GM15510 (cell line): ENCODE results near the gene MYH11.
A peak's percentile ranks its signal among the peaks of the same experiment; 100 is the strongest.

Source experiments
- POLR2A ChIP-seq: IDR thresholded peaks from 3 replicates; pipeline ENCODE4 v1.6.1; 2011; ENCODE audit warnings: borderline replicate concordance; ENCODE audit not compliant: insufficient read length; ENCODE audit errors: extremely low read depth

Gene MYH11

DNA sequence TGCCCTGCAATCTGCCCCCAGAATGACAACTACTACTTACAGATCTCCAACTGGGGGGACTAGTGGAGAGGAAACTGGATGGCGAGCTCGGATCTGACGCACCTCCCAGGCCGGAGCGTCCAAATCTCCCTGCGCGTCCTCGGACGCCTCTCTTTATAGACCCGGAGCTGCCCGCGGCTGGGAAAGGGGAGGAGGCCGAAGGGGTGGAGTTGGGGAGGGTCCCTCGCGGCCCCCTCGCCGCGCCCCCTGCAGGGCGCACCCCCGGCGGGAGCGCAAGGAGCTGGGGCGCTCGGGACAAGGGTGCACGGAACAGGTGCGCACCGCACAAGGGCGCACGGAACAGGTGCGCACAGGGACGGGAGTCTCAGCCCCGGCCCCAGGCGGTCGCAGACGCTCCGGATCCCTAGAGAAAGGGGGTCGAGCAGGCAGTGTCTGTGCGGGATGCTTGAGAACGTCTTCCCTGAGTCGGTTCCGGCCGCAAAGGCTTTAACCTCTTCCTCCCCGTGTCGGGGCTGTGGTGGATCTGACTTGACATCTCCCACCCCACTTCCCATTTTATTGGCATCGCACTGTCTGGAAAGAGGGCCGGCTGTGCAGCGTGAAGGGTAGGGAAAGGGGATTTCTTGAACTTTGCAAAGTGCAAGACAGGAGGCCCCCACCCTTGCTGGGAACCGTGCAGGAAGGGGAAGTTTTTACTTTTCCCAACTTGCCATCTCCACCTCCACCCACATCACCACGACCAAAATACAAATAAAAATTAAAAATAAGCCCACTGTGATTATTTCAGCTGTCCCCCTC is at the start of gene MYH11:
MYH11 (minus strand) TSS at position 128 of the 798 bp plus-strand sequence. CDS start 18,776 bp downstream, outside the sequence.
- no peak for TF ChIP-seq POLR2A

DNA sequence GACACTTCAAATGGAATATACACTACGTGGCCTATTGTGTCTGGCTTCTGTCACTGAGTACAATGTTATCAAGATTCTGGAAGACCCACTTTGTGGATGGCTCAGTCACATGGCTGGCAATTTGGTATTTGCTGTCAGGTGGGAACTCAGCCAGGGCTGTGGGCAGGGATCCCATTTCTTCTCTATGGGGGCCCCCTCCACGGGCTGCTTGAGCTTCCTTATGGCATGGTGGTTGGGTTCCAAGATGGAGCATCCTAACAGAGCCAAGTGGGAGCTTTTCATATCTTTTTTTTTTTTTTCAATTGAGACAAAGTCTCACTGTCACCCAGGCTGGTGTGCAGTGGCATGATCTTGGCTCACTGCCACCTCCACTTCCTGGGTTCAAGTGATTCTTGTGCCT is 49.6 kb upstream of the MYH11 start:
- no peak for TF ChIP-seq POLR2A

DNA sequence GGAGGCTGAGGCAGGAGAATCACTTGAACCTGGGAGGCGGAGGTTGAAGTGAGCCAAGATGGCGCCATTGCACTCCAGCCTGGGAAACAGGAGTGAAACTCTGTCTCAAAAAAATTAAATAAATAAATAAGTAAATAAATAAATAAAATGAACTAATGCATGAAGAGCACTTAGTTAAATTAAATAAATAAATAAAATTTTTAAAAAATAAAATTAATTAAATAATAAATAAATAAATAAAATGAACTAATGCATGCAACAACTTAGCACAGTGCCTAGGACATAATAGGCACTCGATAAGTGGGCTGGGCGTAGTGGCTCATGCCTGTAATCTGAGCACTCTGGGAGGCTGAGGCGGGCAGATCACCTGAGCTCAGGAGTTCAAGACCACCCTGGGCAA is 47.1 kb upstream of the MYH11 start:
- no peak for TF ChIP-seq POLR2A

DNA sequence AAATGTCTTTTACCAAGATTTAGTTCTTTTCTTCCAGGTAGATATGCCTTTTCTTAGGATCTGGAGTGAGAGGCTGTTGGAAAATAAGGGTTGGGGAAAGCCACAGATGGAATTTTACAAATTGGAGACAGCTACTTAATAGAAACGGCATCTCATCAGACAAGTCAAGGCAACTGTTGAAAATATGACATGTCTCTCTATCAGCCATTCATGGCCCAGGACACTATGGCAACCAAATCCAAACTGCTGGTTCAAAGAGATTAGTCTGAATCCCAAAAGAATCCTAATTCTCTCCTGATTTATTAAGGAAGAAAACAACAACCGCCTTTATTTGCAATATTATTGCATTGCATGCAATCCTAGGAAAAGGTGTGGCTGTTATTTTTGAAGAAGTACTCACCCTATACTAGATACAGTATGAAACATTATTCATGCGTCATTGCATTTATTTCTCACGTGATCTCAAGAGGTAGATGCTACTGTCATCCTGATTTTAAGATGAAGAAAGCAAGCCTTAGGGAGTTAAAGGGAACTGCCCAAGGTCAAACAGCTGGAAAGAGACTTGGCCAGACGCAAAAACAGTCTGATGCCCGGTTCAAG is 44.2 kb upstream of the MYH11 start:
- no peak for TF ChIP-seq POLR2A

DNA sequence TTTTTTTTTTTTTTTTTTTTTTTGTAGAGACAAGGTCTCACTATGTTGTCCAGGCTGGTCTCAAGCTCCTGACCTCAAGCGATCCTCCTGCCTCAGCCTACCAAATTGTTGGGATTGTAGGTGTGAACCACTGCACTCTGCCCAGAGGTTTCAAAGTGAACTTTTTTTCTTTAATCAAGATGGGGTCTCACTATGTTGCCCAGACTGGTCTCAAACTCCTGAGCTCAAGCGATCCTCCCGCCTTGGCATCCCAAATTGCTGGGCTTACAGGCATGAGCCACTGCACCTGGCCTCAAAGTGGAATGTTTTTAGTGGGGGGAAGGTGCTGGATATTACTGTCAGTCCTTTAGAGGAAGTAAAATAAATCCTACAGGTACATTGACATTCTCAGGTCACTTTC is 43.5 kb upstream of the MYH11 start:
- TF ChIP-seq POLR2A: no peak

DNA sequence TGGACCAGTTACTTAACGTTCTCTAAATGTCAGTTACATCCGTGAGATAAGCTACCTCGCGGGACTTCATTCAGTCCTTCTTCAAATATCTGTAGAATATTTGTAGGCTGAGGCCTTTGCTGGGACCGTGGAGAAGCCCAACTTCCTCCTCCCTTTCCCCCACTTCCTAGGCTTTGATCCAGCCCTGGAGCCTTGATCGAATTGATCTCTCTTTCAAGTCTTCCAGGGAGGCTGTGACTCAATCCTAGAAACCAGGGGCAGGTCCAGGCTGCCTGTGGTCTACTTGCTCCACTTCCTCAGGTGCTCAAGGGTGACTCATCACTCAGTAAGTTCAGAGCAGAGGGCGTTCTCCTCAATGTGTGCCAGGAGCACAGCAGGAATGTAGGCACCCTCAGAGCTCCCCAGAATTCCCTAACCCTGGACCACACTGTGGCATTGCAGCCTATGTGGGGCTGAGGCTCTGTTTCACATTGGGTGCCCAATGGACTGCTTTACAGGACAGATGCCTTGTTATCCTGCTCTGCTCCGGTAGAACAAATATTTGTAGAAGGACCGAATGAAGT is 42.8 kb upstream of the MYH11 start:
- TF ChIP-seq POLR2A: no peak

DNA sequence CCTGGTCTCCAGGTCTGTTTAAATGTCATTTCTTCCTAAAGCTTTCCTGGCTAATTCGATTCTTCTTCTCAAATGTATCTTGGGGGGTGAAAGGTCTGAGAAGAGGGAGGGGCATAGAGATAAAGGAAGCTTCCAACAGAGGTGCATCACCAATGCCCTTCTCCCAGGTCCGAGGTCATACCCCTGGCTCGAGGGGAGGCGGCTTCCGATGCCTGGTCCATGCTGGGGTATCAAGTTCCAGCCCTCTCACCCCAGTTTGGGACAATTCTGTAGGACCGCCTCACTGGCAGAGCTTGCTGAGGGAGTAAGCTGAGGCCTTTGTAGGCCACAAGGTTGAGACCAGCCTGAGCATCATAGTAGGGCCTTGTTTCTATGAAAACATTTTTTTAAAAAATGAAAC is 41.8 kb upstream of the MYH11 start:
- TF ChIP-seq POLR2A: no peak

DNA sequence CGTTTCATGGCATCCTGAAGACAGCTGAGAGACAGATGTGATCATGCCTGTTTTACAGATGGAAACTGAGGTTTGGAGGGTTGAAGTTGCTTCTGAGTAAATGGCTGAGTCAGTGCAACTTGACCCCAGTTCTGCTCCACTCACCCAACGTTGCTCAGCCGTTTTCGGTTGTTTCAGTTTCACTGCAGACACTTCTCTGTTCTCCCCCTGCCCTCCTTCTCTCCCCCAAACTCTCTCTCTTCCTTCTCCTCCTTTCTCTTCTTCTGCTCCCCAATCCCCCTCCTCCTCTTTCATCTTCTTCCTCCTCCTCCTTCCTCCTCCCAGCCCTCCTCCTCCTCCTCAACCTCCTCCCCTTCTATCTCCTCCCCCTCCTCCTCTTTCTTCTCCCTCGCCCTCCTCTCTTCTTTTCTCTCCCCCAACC is 41.0 kb upstream of the MYH11 start:
- TF ChIP-seq POLR2A: no peak

DNA sequence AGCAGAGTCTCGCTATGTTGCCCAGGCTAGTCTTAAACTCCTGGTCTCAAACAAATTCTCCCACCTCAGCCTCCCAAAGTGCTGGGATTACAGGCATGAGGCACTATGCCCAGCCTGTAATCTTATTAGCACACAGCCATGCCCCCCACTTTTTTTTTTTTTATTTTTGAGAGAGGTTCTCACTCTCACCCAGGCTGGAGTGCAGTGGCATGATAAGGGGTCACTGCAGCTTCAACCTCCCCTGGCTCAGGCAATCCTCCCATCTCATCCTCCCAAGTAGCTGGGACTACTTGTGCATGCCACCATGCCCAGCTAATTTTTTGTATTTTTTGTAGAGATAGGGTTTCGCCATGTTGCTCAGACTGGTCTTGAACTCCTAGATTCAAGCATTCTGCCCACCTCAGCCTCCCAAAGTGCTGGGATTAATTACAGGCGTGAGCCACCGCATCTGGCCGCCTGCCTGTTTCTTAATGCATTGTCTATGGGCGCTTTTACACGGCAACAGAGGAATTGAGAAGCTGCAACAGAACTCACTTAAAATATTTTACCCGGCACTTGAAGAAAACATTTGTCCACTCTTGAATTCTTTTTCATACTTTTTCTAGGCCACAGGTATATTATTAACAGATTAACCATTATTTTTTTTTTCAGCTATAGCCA is 40.4 kb upstream of the MYH11 start:
- no peak for TF ChIP-seq POLR2A

DNA sequence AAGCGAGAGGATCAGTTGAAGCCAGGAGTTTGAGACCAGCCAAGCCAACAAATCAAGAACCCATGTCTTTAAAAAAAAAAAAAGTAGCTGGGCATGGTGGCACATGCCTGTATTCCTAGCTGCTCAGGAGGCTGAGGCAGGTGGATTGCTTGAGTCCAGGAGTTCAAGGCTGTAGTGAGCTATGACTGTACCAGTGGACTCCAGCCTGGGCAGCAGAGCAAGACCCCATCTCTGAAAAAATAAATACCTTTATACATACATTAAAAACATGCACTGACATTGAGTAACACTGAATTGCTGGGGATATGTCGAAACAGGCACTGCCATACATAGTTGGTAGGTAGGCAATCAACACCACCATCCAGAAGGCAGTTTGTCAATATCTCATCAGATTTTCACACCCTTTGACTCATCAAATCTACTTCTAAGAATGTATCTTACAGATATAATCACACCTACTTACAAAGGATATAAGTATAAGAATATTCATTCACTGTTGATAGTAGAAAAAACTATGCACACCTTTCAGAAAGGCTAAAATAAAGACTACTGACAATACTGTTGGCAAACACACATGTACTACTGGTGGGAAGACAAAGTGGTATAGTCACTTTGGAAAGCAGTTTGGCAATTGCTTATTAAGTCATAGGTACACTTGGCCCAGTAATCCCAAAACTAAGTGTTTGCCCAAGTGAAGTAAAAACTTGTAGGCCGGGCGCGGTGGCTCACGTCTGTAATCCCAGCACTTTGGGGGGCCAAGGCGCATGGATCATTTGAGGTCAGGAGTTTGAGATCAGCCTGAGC is 37.9 kb upstream of the MYH11 start:
- no peak for TF ChIP-seq POLR2A

DNA sequence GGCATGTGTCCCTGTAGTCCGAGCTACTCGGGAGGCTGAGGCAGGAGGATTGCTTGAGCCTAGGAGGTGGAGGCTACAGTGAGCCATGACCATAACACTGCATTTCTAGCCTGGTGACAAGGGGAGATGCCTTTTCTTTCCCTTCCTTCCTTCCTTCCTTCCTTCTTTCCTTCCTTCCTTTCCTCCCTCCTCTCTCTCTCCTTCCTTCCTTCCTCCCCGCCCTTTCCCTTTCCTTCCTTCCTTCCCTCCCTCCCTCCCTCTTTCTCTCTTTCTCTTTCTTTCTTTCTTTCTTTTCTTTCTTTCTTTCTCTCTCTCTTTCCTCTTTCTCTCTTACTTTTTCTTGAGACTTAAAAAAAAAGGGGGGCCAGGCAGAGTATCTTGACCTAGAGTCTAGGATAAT is 34.7 kb upstream of the MYH11 start:
- no peak for TF ChIP-seq POLR2A

DNA sequence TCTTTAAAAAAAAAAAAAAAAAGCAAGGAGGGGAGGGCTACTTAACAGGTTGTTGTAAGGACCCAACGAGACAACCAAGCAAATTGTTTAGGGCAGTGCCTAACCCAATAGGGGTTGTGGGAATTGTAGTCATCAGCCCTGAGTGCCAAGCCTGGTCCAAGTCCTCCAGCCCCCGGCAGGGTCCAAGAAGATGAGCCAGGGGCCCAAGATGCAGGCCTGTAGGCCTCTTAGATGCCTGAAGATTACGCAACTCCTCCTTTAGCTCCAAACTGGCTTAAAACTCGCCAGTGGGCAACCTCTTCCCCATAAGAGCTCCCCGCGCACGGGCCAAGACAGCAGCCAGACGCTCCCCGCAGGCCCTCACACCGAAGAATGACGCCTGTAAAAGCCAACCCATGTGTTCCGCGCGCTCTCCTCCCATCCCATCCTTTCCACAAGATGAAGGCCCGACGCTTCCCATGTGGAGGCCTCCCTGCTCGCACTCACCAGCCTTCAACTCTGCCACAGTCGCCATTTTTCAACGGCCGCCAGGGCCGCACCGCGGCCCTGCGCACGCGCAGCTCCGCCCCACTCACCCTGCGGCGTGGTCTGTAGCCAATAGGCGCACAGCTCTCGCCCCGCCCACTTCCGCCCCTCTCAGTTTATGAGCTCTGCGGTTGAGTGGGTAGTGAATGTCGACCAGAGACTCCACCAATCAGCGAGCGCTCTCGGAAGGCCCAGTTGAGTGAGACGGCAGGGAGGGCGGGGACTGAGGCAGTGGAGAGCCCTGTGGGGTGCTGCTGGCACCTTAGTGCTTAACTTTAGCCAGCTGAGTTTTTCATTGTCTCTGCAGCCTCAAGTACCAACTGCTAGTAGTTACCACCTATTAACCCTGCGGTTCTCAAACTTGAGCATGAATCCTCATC is 31.5 kb upstream of the MYH11 start, which contains the start of gene CEP20:
CEP20 (minus strand) TSS at position 532 of the 905 bp plus-strand sequence; CDS start at position 514, 18 bp downstream.
- peak; percentile 77 for TF ChIP-seq POLR2A

DNA sequence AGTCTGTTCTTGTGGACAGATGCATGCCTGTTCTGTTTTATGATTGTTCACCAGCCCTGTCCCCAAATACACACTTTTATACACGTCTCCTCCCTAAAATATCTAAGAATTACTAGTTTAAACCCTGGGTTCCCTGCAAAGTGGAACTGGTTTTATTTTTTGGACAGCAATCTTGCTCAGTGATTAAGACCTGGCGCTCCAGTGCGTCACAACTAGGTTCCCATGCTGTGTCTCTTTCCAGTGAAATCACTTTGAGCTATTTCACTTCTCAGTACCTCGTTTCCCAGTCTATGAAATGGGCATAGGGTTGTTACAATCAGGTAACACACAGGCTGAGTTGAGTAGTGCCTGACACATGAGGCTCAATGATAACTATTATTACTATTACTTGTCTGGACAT is 30.5 kb upstream of the MYH11 start:
- TF ChIP-seq POLR2A: no peak
